HepG2 (cell line): Measurements from ENCODE around the gene ADAMTS17. TPM values are rescaled to one million over a fixed set of nuclear protein-coding genes. Genes with fewer than 3 reads are reported as not detected.

Experiments used
- ATF4 ChIP-seq, 2 experiments: fragments of 450-650 bp in 1 of 2; sonication (generic) in 1 of 2; formaldehyde crosslinking; IDR thresholded peaks; 2 replicates each; pipeline versions ENCODE4 v1.5.0 to v1.8.0; 2020 to 2022; ENCODE audit warnings: mild to moderate bottlenecking in 1 of 2, missing genetic modification reagents in 1 of 2
- ATM ChIP-seq: fragments of 450-650 bp; IDR thresholded peaks from 2 replicates; pipeline ENCODE4 v1.7.1; 2017; ENCODE audit warnings: mild to moderate bottlenecking, borderline replicate concordance
- BRCA1 ChIP-seq: sonication (generic); formaldehyde crosslinking; IDR thresholded peaks from 2 replicates; pipeline ENCODE4 v1.4.0; 2020; ENCODE audit warnings: missing genetic modification reagents
- CSRNP1 ChIP-seq: sonication (generic); formaldehyde crosslinking; IDR thresholded peaks from 2 replicates; pipeline ENCODE4 v1.8.1; 2023; ENCODE audit warnings: mild to moderate bottlenecking, missing genetic modification reagents
- E2F5 ChIP-seq: sonication (generic); formaldehyde crosslinking; conservative IDR thresholded peaks from 2 replicates; pipeline ENCODE4 v1.4.0; 2020; ENCODE audit warnings: missing genetic modification reagents
- FOXA1 ChIP-seq, 2 experiments: fragments of 450-650 bp in 1 of 2; sonication (generic) in 1 of 2; formaldehyde crosslinking in 1 of 2; IDR thresholded peaks; 2 replicates each; pipeline versions ENCODE4 v1.4.0 to v1.6.1; 2016 to 2020; ENCODE audit warnings: missing genetic modification reagents in 1 of 2
- MAZ ChIP-seq, 2 experiments: sonication (generic) in 1 of 2; formaldehyde crosslinking in 1 of 2; IDR thresholded peaks; 2 replicates each; pipeline versions ENCODE4 v1.5.0 to v1.6.1; 2012 to 2020; ENCODE audit warnings: low read depth in 2 of 2, mild to moderate bottlenecking in 2 of 2, borderline replicate concordance in 1 of 2, improper control_type of control experiment in 1 of 2, low read length in 1 of 2, missing genetic modification reagents in 1 of 2, moderate library complexity in 1 of 2
- NFE2L2 ChIP-seq: fragments of 150-350 bp; IDR thresholded peaks from 2 replicates; pipeline ENCODE4 v1.6.1; 2014; ENCODE audit warnings: low read length
- NR2C2 ChIP-seq: sonication (generic); formaldehyde crosslinking; IDR thresholded peaks from 2 replicates; pipeline ENCODE4 v1.4.0; 2020; ENCODE audit warnings: missing genetic modification reagents, mild to moderate bottlenecking, moderate library complexity, borderline replicate concordance
- TFDP2 ChIP-seq: sonication (generic); formaldehyde crosslinking; IDR thresholded peaks from 2 replicates; pipeline ENCODE4 v1.4.0; 2020; ENCODE audit warnings: missing genetic modification reagents
- ZNF382 ChIP-seq: sonication (generic); formaldehyde crosslinking; IDR thresholded peaks from 2 replicates; pipeline ENCODE4 v1.5.0; 2020; ENCODE audit warnings: missing genetic modification reagents, mild to moderate bottlenecking, borderline replicate concordance
- ZNF407 ChIP-seq: sonication (generic); formaldehyde crosslinking; IDR thresholded peaks from one replicate; pipeline ENCODE4 v1.5.1; 2020; ENCODE audit warnings: mild to moderate bottlenecking, missing genetic modification reagents; ENCODE audit errors: not compliant biosample characterization
- ZNF766 ChIP-seq: sonication (generic); formaldehyde crosslinking; IDR thresholded peaks from 2 replicates; pipeline ENCODE4 v1.5.0; 2020; ENCODE audit warnings: missing genetic modification reagents, borderline replicate concordance
- polyA plus RNA-seq, 8 experiments: library from polyadenylated mRNA; depleted of rRNA in 3 of 8; stranded (reverse) in 7 of 8; unstranded in 1 of 8; fragments of >200 nt; fragmentation: Illumina TruSeq in 4 of 8; extraction: Trizol in 4 of 8; gene quantifications; 2 replicates each; pipeline versions ENCODE4 v1.2.1 to v1.2.3, GENCODE V29; 2011 to 2016; ENCODE audit warnings: low read depth in 4 of 8, missing spikeins in 1 of 8, mixed read lengths in 1 of 8; ENCODE audit not compliant: insufficient read depth in 1 of 8
- total RNA-seq, 5 experiments: library from RNA; depleted of rRNA; stranded (reverse); fragments of >200 nt; fragmentation: Illumina TruSeq; extraction: Trizol; gene quantifications; 2 replicates each; pipeline ENCODE4 v1.2.3, GENCODE V29; 2016; ENCODE audit warnings: low read depth in 1 of 5

Gene ADAMTS17
- total and polyA plus RNA-seq, 2 of the 13 experiments (the other 11 are each of a cell fraction or from before 2014, with no cell fraction given): 0.02 to 0.04 TPM

- no peak for TF ChIP-seq ZNF407 (CRISPR knock-in tag)
- TF ChIP-seq CSRNP1: no peak
- no peak for TF ChIP-seq NR2C2 (CRISPR knock-in tag)
- TF ChIP-seq E2F5 (CRISPR knock-in tag): no peak
- TF ChIP-seq NFE2L2: no peak
- no peak for TF ChIP-seq FOXA1 (IDR thresholded peaks at IDR 0.05)
- TF ChIP-seq FOXA1 (CRISPR knock-in tag; IDR thresholded peaks at IDR 0.05): no peak
- TF ChIP-seq ZNF766: no peak
- TF ChIP-seq BRCA1 (CRISPR knock-in tag): no peak
- no peak for TF ChIP-seq ATF4 (CRISPR knock-in tag; IDR thresholded peaks at IDR 0.05)
- no peak for TF ChIP-seq MAZ (IDR thresholded peaks at IDR 0.05; ENCODE audit: borderline replicate concordance, low read depth, low read length)
- no peak for TF ChIP-seq MAZ (CRISPR knock-in tag; IDR thresholded peaks at IDR 0.05; ENCODE audit: low read depth)
- no peak for TF ChIP-seq ATM
- TF ChIP-seq ZNF382: no peak
- TF ChIP-seq TFDP2 (CRISPR knock-in tag): no peak
Measured at GRCh38 chr15:100211855-100212850, 129.6 kb downstream of the ADAMTS17 start (continued).
